HCT116 (cell line): ENCODE data around the gene PPP4R2.

Experiments
- CTCF ChIP-seq, 3 experiments: fragments of 200-600 bp in 1 of 3; sonication (generic) in 1 of 3; IDR thresholded peaks in 2 of 3; conservative IDR thresholded peaks in 1 of 3; 2 replicates each; pipeline ENCODE4 v1.5.1; 2012 to 2017; ENCODE audit warnings: low read depth in 2 of 3, low read length in 2 of 3, antibody characterized with exemption in 1 of 3, borderline replicate concordance in 1 of 3, control low read depth in 1 of 3, mild to moderate bottlenecking in 1 of 3, mixed read lengths in 1 of 3, mixed run types in 1 of 3, moderate library complexity in 1 of 3; ENCODE audit not compliant: insufficient read depth in 1 of 3
- ELF1 ChIP-seq: IDR thresholded peaks from 2 replicates; pipeline ENCODE4 v1.6.1; 2012; ENCODE audit warnings: low read depth, borderline replicate concordance
- EZH2 ChIP-seq: fragments of 200-600 bp; sonication (generic); IDR thresholded peaks from 2 replicates; pipeline ENCODE4 v1.6.1; 2017; ENCODE audit warnings: antibody characterized with exemption, mixed run types
- EZH2phosphoT487 ChIP-seq: fragments of 200-600 bp; IDR thresholded peaks from 2 replicates; pipeline ENCODE4 v1.6.1; 2018; ENCODE audit warnings: antibody characterized with exemption, borderline replicate concordance
- MAX ChIP-seq: IDR thresholded peaks from 2 replicates; pipeline ENCODE4 v1.6.1; 2012
- POLR2A ChIP-seq: IDR thresholded peaks from 2 replicates; pipeline ENCODE4 v1.7.0; 2011; ENCODE audit warnings: borderline replicate concordance; ENCODE audit not compliant: insufficient read depth, insufficient read length; ENCODE audit errors: extremely low read depth
- POLR2AphosphoS5 ChIP-seq: IDR thresholded peaks from 2 replicates; pipeline ENCODE4 v1.6.1; 2011; ENCODE audit warnings: mild to moderate bottlenecking, low read depth, low read length, moderate library complexity
- RAD21 ChIP-seq: IDR thresholded peaks from 2 replicates; pipeline ENCODE4 v1.6.1; 2012; ENCODE audit warnings: low read depth, mild to moderate bottlenecking
- SRF ChIP-seq: IDR thresholded peaks from 2 replicates; pipeline ENCODE4 v1.6.1; 2012; ENCODE audit warnings: low read depth

- TF ChIP-seq CTCF (IDR thresholded peaks at IDR 0.05 in 2 of 3, conservative IDR thresholded peaks at IDR 0.05 in 1 of 3; ENCODE audit: borderline replicate concordance in 1 of 3, insufficient read depth in 1 of 3, low read depth in 2 of 3, low read length in 2 of 3): no peak
- TF ChIP-seq EZH2: no peak
- TF ChIP-seq POLR2AphosphoS5: no peak
- no peak for TF ChIP-seq POLR2A
- no peak for TF ChIP-seq SRF
- TF ChIP-seq EZH2phosphoT487: no peak
- TF ChIP-seq MAX: no peak
- TF ChIP-seq RAD21: no peak
- no peak for TF ChIP-seq ELF1
These were observed 113.9 kb downstream of the PPP4R2 start for GRCh38 chr3:73110530-73110929.
